ENCODE measurements around the gene PAX8.

- TF ChIP-seq CTCF (IDR thresholded peaks at IDR 0.05 in 8 of 11, conservative IDR thresholded peaks at IDR 0.05 in 3 of 11) (no peak), POLR2A (IDR thresholded peaks at IDR 0.05) (no peak), POLR2AphosphoS5 (IDR thresholded peaks at IDR 0.05) (no peak)
Observed at GRCh38 chr2:113228351-113228750, 50.4 kb downstream of the PAX8 start.
